GM12801 (cell line): ENCODE measurements around the gene LRRC63.

Experiments
- CTCF ChIP-seq: IDR thresholded peaks from one replicate; pipeline ENCODE4 v1.5.1; 2011; ENCODE audit warnings: control low read depth; ENCODE audit not compliant: insufficient read length; ENCODE audit errors: extremely low read depth

Gene LRRC63

GRCh38 chr13:46317120-46317519 lies 105.4 kb downstream of the LRRC63 start:
- no peak for TF ChIP-seq CTCF

- TF ChIP-seq CTCF, result no peak
Measured at GRCh38 chr13:46318986-46319385, 107.3 kb downstream of the LRRC63 start.

GRCh38 chr13:46320406-46320805 lies 108.7 kb downstream of the LRRC63 start:
- no peak for TF ChIP-seq CTCF

GRCh38 chr13:46320821-46321220 lies 109.1 kb downstream of the LRRC63 start:
- TF ChIP-seq CTCF, result no peak

- no peak for TF ChIP-seq CTCF
Measured at GRCh38 chr13:46321494-46322225, 109.9 kb downstream of the LRRC63 start.

GRCh38 chr13:46324976-46325375 lies 113.2 kb downstream of the LRRC63 start:
- no peak for TF ChIP-seq CTCF
